Hematopoietic multipotent progenitor cell treated with erythropoietin and hydrocortisone succinate and interleukin-3 and kit ligand, for 4 days (in vitro differentiated cells): ENCODE data around the gene PIAS3.
"Not testable (repeated sequence)": the region's sequence is repeated elsewhere in the genome, so short reads cannot be mapped to it uniquely, and the experiment has no call there.

Experiments
- DNase-seq: peaks from one replicate; pipeline ENCODE4 v3.0.0-alpha.2; 2015

PIAS3 gene

DNA sequence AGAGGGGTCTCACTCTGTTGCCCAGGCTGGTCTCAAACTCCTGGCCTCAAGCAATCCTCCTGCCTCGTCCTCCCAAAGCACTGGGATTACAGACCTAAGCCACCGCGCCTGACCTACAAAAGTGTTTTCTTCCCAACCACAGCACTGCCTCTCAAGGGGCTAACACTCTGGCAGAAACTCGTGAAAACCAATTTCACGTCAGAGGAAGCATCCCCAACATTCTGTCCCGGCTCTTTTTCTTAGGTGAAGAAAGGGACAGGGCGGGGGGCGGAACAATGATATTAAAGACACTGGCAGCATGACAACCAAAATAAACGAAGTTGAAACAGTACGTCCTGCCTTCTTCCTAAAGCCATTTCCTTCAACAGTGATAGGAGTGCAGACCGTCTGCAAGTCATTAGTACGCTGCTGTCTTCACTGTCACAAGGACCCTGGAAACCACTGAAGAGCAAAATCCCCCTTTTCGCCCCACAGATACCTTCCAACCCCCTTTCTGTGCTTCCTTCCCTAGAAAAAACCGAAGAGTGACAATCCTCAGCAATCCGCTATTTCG, 36.0 kb downstream of the PIAS3 start:
- DNase-seq: not testable (repeated sequence)

DNA sequence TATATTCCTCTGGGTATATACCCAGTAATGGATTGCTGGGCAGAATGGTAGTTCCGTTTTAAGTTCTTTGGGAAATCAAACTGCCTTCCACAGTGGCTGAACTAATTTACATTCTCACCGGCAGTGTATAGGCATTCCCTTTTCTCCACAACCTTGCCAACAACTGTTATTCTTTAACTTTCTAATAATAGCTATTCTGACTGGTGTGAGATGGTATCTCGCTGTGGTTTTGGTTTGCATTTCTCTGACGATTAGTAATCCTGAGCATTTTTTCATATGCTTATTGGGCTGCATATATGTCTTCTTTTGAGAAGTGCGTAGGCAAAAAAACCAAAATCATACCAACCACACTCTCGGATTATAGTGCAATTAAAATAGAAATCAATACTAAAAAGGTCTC, 40.8 kb downstream of the PIAS3 start:
- not testable (repeated sequence) for DNase-seq

DNA sequence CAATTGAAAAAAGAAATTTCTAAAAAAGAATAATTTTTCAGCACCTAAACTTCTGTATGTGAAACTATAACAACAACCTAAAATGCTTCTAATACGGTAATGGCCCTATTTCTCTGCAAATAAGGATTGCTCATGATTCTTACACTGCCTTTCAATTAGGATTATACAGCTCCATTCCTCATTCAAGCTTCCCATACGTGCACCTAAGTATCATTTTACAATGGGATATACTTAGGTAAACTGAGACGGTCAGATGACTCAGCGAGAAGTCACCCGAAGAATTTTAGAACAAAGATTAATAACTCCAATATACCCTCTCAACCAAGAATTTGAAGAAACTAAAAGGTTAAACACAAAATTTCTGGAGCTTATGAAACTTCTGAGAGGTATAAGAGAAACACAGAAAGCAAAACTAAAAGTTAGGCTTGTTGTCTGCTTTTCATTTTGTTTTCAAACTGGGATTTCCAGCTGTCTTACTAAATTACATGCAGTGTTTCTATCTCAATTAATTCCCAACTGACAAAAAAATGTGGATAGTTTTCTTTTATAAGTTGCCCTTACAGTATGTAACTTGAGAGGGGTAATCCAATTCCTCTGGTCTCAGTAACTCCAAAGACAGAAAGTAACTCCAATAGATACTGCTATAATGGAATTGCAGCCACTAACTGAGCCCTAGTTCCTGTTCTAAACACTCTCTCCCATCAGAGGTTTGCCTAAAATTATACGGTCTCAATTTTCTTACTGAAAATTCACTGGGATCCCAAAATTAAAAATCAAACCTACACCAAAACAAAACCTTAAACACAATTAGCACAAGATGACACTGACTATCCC, 45.7 kb downstream of the PIAS3 start:
- DNase-seq: not testable (repeated sequence)

GRCh38 chr1:145806844-145807243, 52.0 kb downstream of the PIAS3 start:
- no peak for DNase-seq

DNA sequence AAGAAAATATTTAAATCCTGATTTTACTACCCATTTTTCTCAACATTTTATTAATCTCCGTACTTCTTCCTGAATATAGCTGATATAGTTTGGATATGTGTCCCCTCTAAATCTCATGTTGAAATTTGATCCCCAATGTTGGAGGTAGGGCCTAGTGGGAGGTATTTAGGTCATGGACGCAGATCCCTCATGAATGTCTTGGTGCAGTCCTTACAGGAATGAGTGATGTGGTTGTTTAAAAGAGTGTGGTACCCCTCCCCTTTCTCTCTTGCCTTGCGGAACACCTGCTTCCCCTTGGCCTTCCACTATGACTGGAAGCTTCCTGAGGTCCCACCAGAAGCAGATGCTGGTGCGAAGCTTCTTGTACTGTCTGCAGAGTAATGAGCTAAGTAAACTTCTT, 52.5 kb downstream of the PIAS3 start:
- no peak for DNase-seq

DNA sequence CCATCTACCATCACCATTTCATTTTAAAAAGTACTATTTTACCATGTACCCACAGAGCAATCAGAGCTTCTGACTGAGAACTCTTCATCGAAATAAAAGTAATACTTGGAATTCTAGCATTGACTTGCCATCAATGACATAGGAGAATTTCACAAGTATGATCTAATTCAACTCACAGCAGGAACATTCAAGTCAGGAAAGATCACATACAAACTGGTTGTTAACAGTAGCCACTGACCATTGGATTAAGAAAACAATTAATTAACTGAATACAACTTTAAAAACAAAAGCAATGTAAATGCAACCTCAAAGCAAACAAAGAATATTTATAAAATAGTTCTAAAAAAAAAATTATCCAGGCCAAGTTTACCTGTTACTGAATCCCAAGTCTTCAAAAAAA, 53.8 kb downstream of the PIAS3 start:
- DNase-seq: no peak

DNA sequence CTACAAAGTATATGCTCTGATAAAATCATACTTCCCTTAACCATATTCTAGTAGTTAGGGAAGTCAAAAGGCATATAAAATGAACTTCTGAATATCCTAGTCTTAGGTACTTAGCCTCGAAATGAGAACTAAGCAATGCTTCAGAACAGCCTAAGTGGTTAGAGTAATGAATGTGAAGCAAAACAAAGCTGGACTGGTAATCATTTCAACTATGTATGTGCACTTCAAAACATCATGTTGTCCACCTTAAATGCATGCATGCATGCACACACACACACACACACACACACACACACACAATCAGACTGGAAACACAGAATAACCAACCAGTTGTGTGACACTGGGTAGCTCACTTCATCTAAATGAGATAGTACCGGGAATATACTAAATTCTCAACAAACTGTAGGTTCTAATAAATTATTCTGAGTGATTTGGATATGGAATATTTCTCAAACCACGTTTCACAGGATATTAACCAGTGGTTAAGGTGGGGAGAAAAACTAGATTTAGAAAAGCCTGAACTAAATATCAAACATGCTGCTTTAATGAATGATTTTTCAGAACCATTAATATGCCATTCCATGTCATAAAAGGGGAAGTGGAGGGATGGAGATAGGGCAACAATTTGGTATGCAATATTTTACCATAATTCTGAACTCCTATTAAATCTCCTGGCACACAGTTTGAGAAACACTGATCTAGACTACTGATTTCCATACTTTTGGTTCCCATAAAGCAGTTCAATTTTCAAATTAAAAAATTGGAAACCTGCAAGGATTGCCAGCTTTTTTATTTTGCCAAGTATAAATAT, 54.4 kb downstream of the PIAS3 start:
- DNase-seq: no peak

- no peak for DNase-seq
These were observed 59.1 kb downstream of the PIAS3 start for GRCh38 chr1:145799806-145800205.
